ENCODE results near the gene GDNF. TPM values are rescaled to one million over a fixed set of nuclear protein-coding genes. Genes with fewer than 3 reads are reported as not detected.
A peak's percentile ranks its signal among the peaks of the same experiment; 100 is the strongest.

Gene GDNF
- polyA plus RNA-seq, 10 donors = 1.8 to 12.9 (median 3.1) TPM

- DNase-seq = no peak
Observed at GRCh38 chr5:37847978-37848425, 8.2 kb upstream of the GDNF start.

GRCh38 chr5:37846786-37847310 is 7.0 kb upstream of the GDNF start:
- no peak for DNase-seq

GRCh38 chr5:37844009-37844408 is 4.2 kb upstream of the GDNF start:
- peak in 1 of 3 donors; percentile 20 for DNase-seq

GRCh38 chr5:37842048-37842447 is 2.2 kb upstream of the GDNF start:
- DNase-seq = no peak

GRCh38 chr5:37841203-37841602 is 1.4 kb upstream of the GDNF start:
- no peak for DNase-seq

GRCh38 chr5:37840053-37841034 is 503 bp upstream of the GDNF start:
- DNase-seq = peak; percentile 48 to 76 (median 61)

- peak in 1 of 3 donors; percentile 47 for DNase-seq
Observed at GRCh38 chr5:37838933-37839341, 904 bp downstream of the GDNF start.

GRCh38 chr5:37838152-37838932 is 1.5 kb downstream of the GDNF start:
- peak in 2 of 3 donors; percentile 45 to 63 for DNase-seq

- DNase-seq = peak; percentile 70 to 92 (median 83)
Observed at GRCh38 chr5:37837414-37838032, 2.3 kb downstream of the GDNF start.

GRCh38 chr5:37836592-37837413 is 3.0 kb downstream of the GDNF start:
- peak in 2 of 3 donors; percentile 46 to 72 for DNase-seq

GRCh38 chr5:37836235-37836591 is 3.6 kb downstream of the GDNF start:
- peak in 1 of 3 donors; percentile 61 for DNase-seq

GRCh38 chr5:37835380-37835973 is 4.4 kb downstream of the GDNF start:
- peak in 1 of 3 donors; percentile 53 for DNase-seq

GRCh38 chr5:37834542-37835379 is 5.1 kb downstream of the GDNF start:
- DNase-seq = peak in 1 of 3 donors; percentile 53

GRCh38 chr5:37833990-37834389 is 5.9 kb downstream of the GDNF start:
- no peak for DNase-seq

GRCh38 chr5:37831821-37832534 is 7.9 kb downstream of the GDNF start:
- DNase-seq = no peak

GRCh38 chr5:37830348-37830747 is 9.5 kb downstream of the GDNF start:
- DNase-seq = no peak

GRCh38 chr5:37825334-37825915 is 14.4 kb downstream of the GDNF start:
- DNase-seq = no peak

- DNase-seq = no peak
Observed at GRCh38 chr5:37823433-37824152, 16.2 kb downstream of the GDNF start.

Measured in muscle of back (tissue), 11 donors.